ENCODE results near the gene MYOM1.

Gene MYOM1

DNA sequence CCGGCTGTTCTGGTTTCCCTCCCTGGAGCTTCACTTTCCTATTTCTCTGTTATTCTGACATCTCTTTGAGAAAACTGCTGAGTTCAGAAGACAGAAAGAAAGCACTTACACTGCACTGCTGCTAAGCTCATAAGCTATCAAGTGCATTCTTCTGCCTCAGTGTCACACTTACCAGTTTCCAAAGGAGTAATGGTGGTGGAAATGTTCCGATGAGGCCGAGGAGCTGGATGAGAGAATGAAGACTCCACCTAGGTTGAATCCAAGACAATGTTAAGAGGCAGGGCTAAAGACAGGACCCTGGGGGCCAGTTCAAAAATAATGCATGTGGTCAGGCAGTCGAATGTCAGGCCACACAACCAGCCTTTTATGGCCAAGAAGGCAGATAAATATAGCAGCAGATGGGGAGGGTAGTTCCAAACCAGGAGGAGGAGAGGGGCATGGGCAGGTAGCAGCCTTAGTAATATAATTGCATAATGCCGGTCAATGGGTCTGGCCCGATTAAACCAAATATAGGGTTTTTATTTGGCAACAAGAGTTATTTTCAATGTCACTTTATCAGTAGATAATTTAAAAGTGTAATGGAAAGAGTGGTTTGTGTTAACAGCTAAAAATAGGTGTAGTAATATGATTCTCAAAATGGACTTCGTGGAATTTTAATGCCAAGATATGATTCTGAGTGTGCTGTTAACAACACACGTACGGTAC, at the start of gene MYOM1:
TSS of gene MYOM1 (minus strand) at position 338 of the 705 bp plus-strand sequence. CDS start 4,745 bp downstream, outside the sequence.
- DNase-seq = no peak

DNA sequence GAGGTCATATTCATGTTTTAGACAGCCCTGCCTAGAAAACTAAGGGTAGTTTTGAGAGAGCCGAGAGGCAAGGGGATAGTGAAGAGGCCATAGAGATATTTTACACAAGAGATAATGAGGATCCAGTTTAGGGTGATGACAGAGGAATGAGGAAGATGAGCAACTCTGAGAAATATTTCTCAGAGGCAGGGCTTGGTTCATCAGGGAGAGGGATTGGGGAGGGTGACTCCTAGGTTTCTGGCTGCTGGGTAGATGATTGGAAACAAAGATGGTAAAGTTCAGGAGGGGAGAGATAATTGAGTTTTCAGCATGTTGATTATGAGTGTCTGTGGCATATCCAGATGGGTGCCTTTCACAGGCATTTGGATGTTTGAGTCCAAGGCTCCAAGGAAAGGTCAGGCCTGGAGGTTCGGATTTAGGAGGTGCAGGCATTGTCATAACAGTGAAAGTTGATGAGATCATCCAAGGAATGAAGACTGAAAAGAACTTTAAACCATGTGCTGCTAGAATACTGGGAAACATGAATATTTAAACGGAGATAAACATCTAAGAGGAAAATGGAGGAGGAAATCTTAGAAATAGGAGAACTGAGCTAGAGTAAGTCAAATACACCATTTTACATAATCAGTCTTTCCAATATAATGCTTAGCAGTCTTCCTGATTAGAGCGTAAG, 49.6 kb upstream of the MYOM1 start:
- no peak for DNase-seq

DNA sequence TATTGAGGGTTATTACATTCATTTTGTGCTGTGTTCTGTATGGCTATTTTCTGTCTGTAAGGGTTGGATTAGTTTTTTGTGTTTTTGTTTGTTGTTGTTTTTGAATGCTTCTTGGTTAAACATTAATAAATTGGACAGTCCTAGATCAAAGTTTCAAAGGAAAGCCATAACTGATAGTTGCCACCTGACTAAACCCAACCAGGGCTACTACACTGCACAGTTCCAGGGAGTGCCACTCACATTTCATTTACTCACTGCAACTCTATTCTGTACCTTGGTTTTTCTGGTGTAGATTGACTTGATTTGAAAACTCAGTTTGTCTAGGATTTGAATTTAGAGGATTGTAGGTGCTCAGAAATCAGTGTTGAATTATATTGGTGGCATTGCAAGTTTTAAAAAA, 48.5 kb upstream of the MYOM1 start:
- no peak for DNase-seq

DNA sequence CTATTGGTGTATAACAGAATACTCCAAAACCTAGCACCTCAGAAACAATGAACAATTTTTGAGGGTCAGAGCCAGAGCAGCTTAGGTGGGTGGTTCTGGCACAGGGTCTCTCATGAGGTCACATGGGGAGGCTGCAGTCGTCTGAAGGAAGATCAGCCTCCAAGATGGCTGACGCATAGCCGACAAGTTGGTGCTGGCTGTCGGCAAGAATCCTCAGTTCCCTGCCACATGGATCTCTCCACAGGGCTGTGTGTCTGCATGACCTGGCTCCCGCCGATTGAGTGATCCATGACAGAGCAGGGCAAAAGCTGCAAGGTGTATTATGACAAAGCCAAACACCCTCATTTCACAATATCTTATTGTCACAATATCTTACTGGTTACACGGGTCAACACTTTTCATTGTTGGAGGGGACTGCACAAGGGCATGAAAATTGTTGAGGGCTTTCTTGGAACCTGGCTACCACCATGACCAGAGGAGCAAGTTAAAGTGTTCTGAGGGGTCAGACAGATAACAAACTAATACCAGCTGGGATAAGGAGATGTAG, 46.4 kb upstream of the MYOM1 start:
- no peak for DNase-seq

DNA sequence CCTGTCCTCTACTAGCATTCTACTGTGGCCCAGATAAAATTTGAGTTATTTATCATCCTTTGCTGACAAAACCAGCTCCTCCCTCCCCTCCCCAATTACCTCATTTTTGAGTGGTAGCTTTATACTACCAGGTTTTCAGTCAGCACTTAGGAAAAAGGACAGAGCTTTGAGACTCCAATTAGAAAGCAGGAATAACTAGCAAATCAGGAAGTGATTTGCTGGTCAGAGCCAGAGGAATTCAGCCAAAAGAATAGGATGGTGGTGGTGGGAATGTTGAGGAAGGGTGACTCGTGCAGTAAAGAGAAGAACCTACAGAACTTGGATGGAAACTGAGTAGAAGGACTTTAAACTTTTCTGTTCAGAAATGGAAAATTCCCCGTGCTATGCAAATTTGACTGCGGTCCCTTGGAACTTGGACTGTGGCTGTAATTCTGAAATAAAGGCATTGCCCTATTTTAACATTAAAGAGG, 45.8 kb upstream of the MYOM1 start:
- DNase-seq = peak; percentile 71

DNA sequence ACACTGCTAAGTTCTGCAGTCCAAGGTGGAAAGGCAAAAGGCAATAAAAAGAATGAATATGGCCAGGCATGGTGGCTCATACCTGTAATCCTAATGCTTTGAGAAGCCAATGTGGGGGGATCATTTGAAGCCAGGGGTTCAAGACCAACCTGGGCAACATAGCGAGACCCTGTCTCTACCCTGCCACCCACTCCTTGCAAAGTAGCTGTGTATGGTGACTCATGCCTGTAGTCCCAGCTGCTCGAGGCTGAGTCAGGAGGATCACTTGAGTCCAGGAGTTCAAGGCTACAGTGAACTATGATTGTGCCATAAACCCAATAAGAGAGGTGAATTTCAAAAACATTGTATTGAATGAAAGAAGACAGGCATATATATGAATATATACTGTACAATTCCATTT, 44.6 kb upstream of the MYOM1 start:
- DNase-seq = no peak

DNA sequence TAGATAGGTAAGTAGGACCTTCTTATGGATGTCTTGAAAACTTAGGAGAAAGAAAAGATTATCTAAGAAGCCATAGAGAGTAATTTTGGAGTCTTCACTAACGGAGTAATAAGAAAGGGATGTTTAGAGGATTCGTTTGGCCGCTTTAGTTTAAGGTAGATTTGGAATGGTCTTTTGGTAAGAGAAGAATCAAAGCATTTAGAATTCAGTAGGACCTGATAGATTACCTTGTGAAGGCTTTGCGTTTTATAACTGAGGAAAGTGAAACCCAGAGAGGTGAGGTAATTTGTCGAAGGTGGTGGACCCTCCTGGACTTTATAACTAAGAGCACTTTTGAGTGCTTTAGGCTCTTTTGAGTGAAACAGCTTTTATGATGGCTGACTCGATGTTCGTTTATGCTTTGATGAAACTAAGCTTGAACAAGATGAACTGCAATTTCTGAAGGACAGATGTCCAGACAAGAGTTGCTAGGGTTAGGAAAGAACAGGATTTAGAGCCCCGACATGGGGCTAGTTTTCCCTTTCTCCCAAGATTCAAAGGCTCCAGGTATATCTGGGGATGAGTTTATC, 43.4 kb upstream of the MYOM1 start:
- no peak for DNase-seq

DNA sequence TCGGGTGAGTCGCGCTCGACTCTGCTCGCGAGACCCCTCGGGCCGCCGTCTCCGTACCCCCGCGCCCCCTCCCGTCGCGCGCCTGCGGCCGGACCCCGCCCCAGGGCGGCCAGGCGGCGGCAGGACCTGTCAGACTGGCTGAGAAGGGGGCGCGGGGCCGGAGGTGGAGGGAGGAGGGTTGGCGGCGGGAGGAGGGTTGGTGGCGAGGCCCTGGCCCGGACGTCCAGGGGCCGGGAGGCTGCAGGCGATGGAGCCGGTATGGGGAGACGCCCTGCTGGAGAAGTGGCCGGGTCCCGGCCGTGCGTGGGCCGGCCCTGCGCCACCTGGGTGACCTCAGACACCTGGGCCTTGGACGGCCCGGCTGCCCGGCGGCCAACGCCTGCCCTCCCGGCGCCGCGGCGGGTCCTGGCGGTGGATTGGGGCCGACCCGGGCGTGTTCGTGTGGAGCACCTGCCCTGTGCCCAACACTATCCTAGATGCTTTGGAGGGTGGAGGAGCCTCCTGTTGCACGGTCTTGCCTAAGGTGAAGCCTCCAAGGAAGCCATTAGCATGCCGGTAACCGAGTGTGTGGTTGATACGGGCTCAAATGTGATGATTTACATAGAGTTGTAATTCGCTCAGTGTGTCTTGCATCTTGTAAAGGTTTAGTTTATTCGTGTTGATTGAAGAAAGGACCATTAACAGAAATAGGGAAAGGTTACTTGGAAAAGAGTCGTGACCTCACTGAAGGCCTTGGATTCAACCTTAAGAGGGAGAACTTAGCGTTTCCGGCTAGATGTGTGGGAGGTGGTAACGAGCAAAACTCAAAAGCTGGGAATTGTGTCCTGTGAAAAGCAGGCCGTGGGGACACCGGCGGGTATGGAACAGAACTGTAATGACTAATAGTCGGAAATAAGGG, 42.7 kb upstream of the MYOM1 start:
- DNase-seq = peak; percentile 89

DNA sequence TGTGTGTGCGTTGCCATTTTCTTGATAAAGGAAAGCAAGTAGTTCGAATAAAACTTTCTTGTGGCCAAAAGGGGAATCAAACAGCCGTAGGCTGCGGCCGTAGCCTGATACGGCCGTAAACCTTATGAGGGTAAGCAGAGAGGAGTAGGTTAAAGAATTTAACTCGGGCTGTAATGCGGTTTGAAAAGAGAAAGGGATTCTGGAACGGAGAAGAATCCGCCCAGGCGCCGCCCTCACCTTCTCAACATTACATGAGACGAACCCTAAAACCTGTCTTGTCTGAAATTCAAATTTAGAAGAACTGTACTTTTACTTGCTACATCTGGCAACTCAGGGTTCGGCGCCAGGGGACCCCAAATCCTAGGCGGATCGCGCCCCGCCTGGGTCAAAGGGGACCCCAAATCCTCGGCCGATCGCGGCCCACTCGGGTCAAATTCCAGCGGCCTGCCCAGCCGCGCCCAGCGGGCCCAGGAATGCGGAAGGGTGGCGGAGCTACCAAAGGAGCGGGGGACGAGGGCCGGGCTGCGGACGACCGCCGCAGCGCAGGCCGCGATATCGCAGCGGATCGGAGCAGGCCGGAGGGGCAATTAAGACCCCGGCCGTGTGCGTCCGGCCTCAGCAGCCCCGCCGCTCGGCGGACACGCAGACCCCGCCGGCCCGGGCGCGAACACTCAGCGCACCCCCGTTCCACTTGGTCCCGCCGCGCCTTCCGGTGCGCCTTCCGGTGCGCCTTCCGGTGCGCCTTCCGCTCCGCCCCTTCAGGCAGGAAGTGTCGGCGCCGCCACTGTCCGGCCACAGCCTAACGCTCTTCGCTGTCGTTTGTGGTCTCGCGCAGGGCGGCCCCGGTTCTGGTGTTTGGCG, 41.8 kb upstream of the MYOM1 start, which contains the start of gene MYL12B:
TSS of gene MYL12B (plus strand) at position 761 of the 861 bp plus-strand sequence. CDS start 10,766 bp downstream, outside the sequence.
- peak; percentile 86 for DNase-seq

DNA sequence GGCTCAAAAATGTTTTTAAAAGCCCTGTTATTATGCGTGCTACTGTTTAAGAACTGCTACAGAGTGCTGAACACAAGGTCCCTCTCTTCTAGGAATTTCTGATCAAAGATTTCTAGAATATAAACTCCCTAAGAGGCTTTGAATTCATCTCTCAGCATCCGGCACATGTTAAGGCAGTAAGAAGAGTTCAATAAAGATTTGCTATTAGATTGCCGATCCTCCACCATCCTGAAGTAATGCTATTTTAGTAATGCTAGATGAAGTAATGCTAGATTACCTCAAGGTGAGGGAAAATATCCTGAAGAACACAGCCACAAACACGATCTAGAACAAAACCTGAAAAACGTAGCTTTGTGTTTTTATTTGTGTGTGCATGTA, 41.2 kb upstream of the MYOM1 start:
- DNase-seq = no peak

DNA sequence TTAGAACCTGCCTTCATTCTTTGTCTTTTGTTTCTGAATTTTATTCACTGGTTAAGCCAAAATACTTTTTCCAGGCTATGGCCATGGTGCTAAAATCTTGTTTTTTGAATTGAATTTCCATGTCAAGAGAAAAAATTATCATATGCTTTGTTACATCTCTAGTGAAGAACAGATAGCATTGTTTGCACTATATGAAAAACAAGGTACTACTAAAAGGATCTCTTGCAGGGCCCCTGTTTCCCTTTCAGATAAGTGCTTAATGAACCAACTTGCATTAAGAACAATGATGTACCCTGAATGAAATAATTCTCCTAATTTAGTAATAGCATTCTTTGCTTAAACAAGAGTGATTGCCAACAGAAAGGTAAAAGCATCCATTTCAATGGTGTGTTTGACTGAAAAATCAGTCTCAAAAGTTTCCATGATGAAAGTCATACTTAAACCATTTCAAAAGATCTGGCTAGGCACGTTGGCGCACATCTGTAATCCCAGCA, 37.9 kb upstream of the MYOM1 start:
- DNase-seq = no peak

DNA sequence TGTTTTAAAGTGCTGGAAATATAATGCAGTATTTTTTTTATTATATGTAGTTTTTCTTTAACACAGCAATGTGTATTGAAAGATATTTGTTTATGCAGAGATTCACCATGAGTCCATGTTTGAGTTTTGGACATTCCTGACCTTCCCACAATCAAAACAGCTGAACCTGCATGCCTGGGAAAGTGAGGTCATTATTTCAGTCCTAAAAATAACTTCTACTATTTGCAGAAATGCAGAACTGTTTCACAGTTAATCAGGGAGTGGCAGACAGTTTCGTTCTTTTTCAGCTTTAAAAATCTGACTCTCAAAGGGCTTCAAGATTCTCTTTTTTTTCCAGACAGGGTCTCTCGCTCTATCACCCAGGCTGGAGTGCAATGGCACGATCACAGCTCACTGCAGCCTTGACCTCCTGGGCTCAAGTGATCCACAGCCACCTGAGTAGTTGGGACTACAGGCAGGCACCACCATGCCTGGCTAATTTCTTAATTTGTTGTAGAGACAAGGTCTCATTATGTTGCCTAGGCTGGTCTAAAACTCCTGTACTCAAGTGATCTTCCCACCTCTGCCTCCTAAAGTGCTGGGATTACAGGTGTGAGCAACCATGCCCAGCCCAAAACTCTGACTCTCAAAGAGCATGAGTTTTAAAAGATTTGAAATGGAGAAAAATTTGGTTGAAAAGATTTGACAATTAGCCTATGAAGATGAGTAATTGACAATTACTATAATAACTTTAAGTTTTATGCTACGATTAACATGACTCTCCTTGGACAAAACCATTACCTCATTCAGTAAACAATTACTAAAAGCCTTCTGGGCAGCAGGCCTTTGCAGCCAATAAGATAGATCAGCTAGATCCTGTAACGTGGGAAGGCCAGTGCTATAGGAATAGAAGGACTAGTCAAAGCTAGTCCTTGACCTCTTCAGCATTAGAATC, 37.2 kb upstream of the MYOM1 start:
- no peak for DNase-seq

DNA sequence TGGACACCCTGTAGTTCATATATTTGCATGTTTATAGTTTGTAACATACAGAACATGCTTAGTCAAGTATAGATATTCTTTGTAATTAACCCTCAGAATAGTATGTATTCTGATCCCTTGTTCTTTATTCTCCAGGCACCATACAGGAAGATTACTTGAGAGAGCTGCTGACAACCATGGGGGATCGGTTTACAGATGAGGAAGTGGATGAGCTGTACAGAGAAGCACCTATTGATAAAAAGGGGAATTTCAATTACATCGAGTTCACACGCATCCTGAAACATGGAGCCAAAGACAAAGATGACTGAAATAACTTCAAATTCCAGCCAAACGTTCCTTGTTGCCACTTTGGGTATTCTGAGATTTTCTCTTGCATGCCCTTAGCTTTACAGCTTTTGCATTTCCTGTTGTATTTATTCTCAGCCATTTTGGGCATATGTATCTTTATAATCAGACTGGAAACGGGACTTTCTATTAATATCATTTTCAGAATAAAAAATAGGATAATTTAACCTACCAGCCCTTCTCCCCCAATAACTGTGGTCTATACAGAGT, 35.9 kb upstream of the MYOM1 start:
- no peak for DNase-seq

DNA sequence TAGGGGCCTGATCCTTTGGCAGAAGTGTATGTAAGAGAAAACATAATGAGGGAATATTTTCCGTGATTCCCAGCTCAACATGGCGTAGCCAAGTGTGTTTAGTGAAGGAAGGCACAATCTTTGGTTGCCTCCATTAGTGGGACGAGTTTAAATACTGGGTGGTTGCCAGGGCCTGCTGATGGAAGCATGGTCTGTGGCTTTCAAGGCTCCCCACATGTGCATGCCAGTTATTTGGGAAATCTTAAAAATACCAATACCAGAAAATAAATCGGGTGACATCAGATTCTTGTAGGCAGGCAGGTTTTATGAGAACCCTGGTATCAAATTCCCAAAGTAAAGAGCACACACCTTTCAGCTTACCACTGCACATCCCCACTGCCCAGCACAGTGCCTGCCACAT, 35.0 kb upstream of the MYOM1 start:
- no peak for DNase-seq

DNA sequence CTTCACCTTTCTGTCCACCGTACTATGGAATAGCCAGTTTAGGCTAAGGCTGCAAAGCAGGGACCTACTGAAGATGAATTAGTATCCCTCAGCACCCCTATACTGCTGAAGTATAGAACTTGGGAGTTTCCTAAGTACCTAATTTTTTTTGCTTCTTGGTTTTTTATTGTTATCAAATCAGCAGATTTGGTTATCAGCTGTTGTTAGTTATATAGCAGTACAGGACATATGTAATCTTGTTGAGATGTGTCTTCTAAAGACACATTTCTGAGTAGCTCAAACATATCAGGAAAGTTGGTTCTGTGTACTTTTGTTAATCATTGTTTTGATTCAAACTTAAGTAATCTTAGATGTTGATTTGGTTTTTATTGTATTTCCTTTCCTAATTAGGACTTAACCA, 33.1 kb upstream of the MYOM1 start:
- no peak for DNase-seq

DNA sequence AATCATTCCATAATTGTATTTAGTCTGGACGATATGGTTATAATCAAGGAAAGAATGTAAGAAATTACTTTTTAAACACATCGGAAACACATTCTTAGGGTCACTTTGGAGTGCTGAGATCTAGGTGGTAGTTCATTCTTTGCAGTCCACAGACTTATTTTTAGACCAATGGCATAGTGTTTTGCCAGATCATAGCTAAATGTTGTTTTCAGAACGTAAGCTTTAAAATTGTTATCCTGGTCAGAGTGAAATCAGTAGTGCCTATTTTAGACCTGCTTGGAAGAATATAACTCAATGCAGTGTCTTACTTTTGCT, 32.2 kb upstream of the MYOM1 start:
- DNase-seq = no peak

DNA sequence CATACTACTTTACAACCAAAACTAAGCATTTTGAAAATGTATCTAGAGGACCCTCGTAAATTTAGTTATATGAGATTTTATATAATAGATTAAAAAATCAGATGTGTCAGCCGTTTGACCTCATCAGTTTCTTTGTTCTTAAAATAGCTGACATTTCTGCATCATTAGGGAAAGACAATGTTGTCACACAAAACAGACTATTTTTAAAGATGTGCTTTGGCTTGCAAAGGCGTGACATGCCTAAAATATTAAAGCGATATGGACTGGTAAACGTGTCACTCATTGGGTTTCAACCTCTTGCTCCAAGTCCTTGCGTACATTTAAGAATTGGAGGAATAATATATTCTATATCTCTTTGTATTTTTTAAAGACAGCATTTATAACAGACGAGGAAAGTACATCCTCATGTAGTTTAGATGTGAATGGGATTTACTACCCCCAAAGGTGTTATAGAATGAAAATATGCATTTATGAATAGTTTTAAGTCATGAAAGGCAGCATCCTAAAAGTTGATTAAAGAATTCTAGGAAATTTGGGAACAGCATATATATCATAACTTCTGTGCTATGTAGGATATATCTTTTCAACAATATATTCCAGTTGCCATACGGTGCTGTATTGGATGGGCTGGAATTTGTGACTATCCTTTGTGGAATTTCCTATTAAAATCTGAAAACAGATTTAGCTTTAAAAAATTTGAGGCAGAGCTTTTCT, 31.6 kb upstream of the MYOM1 start:
- no peak for DNase-seq

DNA sequence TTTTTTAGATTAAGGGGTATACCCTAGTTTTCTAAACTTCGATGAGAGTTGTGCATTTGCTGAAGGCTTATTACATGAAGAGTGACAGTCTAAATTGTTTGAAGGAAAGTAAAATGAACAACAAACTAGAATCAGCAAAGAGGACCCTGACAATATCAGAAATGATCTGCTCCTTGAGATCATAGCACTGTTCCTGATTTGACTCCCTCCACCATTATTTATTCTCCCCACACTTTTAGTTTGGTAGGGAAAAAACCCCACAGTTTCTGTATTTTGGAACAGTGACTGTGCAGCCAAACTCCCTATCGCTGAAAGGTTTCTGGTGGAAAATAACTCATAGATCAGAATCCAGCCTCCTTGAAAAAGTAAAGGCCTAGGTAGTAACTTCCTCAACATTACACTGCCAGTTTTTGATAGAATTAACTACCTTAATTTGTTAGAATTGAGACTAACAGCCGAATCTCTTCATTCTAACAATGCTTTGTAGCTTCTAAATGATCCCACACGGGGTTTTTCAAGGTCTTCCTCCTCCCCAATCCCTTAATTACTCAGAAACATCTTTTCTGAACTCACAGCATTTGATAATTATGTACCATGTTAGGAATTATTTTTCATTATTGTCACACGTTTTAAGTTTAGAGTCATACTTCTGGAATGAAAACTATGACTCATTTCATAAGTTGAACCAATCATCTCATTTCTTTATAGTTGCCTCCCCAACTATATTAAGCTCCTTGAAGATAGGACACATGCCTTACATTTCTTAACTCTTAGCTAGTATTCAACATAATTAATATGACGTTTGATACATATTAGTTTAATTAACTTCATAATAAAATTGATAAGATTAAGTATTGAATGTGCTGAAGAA, 30.7 kb upstream of the MYOM1 start:
- DNase-seq = no peak
